Suprapubic skin (tissue), 4 donors: ENCODE measurements around the gene MRTO4.
"Not testable (repeated sequence)": the region's sequence is repeated elsewhere in the genome, so short reads cannot be mapped to it uniquely, and the experiment has no call there.

Source experiments
- CTCF ChIP-seq, 2 donors: fragments of 200-600 bp in 1 of 2; fragments of 450-650 bp in 1 of 2; sonication (generic) in 1 of 2; IDR thresholded peaks; one replicate each; pipeline ENCODE4 v1.5.1; 2016 to 2019; ENCODE audit warnings: antibody characterized with exemption in 2 of 2, mild to moderate bottlenecking in 1 of 2, moderate library complexity in 1 of 2
- POLR2A ChIP-seq, 2 donors: fragments of 450-650 bp; IDR thresholded peaks; one replicate each; pipeline ENCODE4 v1.6.1; 2017; ENCODE audit warnings: antibody characterized with exemption in 2 of 2, mild to moderate bottlenecking in 2 of 2, moderate library complexity in 2 of 2
- POLR2AphosphoS5 ChIP-seq, 3 donors: sonication (generic); formaldehyde crosslinking; IDR thresholded peaks; one replicate each; pipeline ENCODE4 v1.6.1; 2017; ENCODE audit warnings: antibody characterized with exemption in 3 of 3

GRCh38 chr1:19270343-19270730 lies 18.7 kb downstream of the MRTO4 start:
- not testable (repeated sequence) for TF ChIP-seq CTCF, POLR2A, POLR2AphosphoS5 (IDR thresholded peaks at IDR 0.05)
